GM18505 (cell line): ENCODE measurements around the gene SEMA5B.

Source experiments
- ATAC-seq: cut with Tn5 transposase; IDR thresholded peaks from one replicate; pipeline ENCODE4 v1.9.1; 2021; ENCODE audit not compliant: unreplicated experiment
- POLR2A ChIP-seq: IDR thresholded peaks from 4 replicates; pipeline ENCODE4 v1.6.1; 2011; ENCODE audit warnings: borderline replicate concordance; ENCODE audit not compliant: insufficient read depth, insufficient read length; ENCODE audit errors: extremely low read depth

Gene SEMA5B

GRCh38 chr3:122929188-122930062 lies 98.1 kb downstream of the SEMA5B start:
- no peak for ATAC-seq
- no peak for TF ChIP-seq POLR2A

- TF ChIP-seq POLR2A, result no peak
- ATAC-seq, result no peak
These were observed 99.0 kb downstream of the SEMA5B start for GRCh38 chr3:122928396-122929187.

- no peak for TF ChIP-seq POLR2A
- ATAC-seq, result no peak
These were observed 99.8 kb downstream of the SEMA5B start for GRCh38 chr3:122927726-122928125.

- TF ChIP-seq POLR2A, result no peak
- ATAC-seq, result no peak
These were observed 100.8 kb downstream of the SEMA5B start for GRCh38 chr3:122926811-122927210.

- ATAC-seq, result no peak
- no peak for TF ChIP-seq POLR2A
These were observed 101.2 kb downstream of the SEMA5B start for GRCh38 chr3:122926322-122926721.

GRCh38 chr3:122925756-122926155 lies 101.8 kb downstream of the SEMA5B start:
- ATAC-seq, result no peak
- TF ChIP-seq POLR2A, result no peak

GRCh38 chr3:122924056-122924455 lies 103.5 kb downstream of the SEMA5B start:
- ATAC-seq, result no peak
- TF ChIP-seq POLR2A, result no peak

GRCh38 chr3:122923611-122924010 lies 104.0 kb downstream of the SEMA5B start:
- ATAC-seq, result no peak
- TF ChIP-seq POLR2A, result no peak

GRCh38 chr3:122921791-122922651 lies 105.5 kb downstream of the SEMA5B start:
- TF ChIP-seq POLR2A, result no peak
- no peak for ATAC-seq

- no peak for ATAC-seq
- no peak for TF ChIP-seq POLR2A
These were observed 106.6 kb downstream of the SEMA5B start for GRCh38 chr3:122920986-122921385.

GRCh38 chr3:122919291-122919610 lies 108.3 kb downstream of the SEMA5B start:
- ATAC-seq, result no peak
- TF ChIP-seq POLR2A, result no peak

- TF ChIP-seq POLR2A, result no peak
- ATAC-seq, result no peak
These were observed 108.8 kb downstream of the SEMA5B start for GRCh38 chr3:122918576-122919290.
